Left ventricle myocardium inferior (tissue), 1 donor: ENCODE data around the gene CEACAM1. TPM values are rescaled to one million over a fixed set of nuclear protein-coding genes. Genes with fewer than 3 reads are reported as not detected.

Experiments
- DNase-seq: peaks from one replicate; pipeline ENCODE4 v3.0.0-alpha.2; 2020
- H3K27ac ChIP-seq: fragments of 200-600 bp; replicated peaks from 2 replicates; pipeline ENCODE4 v1.8.0; 2021
- H3K27me3 ChIP-seq: fragments of 200-600 bp; 2 replicates; pipeline ENCODE4 v1.8.0; 2021; ENCODE audit warnings: low read depth
- H3K36me3 ChIP-seq: fragments of 200-600 bp; 2 replicates; pipeline ENCODE4 v1.8.0; 2021
- H3K4me1 ChIP-seq: fragments of 200-600 bp; 2 replicates; pipeline ENCODE4 v1.8.0; 2021
- H3K4me3 ChIP-seq: fragments of 200-600 bp; 2 replicates; pipeline ENCODE4 v1.8.0; 2021; ENCODE audit warnings: mild to moderate bottlenecking, moderate library complexity
- H3K9me3 ChIP-seq: fragments of 200-600 bp; replicated peaks from 2 replicates; pipeline ENCODE4 v1.8.0; 2021
- intact Hi-C: fragments of 100-400 bp; cut with micrococcal nuclease; formaldehyde crosslinking; loops from one replicate; pipeline ENCODE4 v1.11.0; 2022
- total RNA-seq: library from RNA; stranded (reverse); fragmentation: NEBNext Ultra II Directional; extraction: Animal tissue kit (Norgen Biotek cat#: 25700); gene quantifications from one replicate; pipeline ENCODE4 v1.2.1, GENCODE V29; 2021
- TF ChIP-seq, protein P1 (sequence below): fragments of 200-600 bp; IDR thresholded peaks from 2 replicates; pipeline ENCODE4 v1.8.0; 2021; ENCODE audit warnings: antibody characterized with exemption, mild to moderate bottlenecking, borderline replicate concordance
- donor health status: DM: no; HTN: yes; CAD: no; lungs with severe emphysema.

CEACAM1 gene
- total RNA-seq, 1 donor from 2014 or later, result 3.4 TPM

DNA sequence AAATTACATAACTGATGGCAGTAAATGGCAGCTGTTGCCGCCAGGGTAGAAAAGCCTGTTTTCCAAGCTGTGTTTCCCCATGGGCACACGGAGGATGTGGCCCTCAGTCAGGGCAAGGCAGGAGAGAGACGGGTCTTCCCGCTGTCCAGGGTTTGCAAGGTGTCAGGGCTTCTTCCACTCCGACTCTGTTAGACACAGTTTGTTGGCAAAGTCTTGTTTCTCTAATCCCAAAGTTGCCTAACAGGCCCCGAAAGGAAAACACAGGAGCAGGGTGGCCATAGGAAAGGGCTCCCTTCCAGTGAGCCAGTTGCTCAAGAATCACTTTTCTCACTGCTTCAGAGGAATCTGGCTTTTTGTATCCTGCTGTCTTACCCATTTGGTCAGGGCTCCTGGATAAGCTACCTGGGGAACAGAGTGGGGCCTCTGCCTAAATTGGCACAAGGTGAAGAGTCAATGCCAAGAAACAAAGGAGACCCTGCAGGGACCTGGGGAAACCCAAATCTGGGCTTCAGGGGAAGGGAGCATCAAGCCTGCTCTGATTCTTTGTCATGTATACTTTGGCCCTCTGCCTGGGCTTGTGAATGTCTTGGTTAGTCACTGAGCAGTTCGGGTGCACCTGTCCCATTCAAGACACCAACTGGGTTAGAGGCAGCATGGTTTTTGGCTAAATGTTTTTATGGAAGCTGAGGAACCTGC lies 56.6 kb downstream of the CEACAM1 start:
- Histone ChIP-seq H3K9me3 (no peaks in the 10 kb centered on the region), H3K4me3 (no peak overlapping the region), H3K27ac (no peak overlapping the region), H3K36me3 (no peaks in the 10 kb centered on the region), H3K4me1 (peaks cover 8% of the 10 kb centered on the region), H3K27me3 (peaks cover 9% of the 10 kb centered on the region)
- DNase-seq, result no peak
- intact Hi-C loops, result no loop called here
- TF ChIP-seq, protein P1, sequence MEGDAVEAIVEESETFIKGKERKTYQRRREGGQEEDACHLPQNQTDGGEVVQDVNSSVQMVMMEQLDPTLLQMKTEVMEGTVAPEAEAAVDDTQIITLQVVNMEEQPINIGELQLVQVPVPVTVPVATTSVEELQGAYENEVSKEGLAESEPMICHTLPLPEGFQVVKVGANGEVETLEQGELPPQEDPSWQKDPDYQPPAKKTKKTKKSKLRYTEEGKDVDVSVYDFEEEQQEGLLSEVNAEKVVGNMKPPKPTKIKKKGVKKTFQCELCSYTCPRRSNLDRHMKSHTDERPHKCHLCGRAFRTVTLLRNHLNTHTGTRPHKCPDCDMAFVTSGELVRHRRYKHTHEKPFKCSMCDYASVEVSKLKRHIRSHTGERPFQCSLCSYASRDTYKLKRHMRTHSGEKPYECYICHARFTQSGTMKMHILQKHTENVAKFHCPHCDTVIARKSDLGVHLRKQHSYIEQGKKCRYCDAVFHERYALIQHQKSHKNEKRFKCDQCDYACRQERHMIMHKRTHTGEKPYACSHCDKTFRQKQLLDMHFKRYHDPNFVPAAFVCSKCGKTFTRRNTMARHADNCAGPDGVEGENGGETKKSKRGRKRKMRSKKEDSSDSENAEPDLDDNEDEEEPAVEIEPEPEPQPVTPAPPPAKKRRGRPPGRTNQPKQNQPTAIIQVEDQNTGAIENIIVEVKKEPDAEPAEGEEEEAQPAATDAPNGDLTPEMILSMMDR, result no peak

DNA sequence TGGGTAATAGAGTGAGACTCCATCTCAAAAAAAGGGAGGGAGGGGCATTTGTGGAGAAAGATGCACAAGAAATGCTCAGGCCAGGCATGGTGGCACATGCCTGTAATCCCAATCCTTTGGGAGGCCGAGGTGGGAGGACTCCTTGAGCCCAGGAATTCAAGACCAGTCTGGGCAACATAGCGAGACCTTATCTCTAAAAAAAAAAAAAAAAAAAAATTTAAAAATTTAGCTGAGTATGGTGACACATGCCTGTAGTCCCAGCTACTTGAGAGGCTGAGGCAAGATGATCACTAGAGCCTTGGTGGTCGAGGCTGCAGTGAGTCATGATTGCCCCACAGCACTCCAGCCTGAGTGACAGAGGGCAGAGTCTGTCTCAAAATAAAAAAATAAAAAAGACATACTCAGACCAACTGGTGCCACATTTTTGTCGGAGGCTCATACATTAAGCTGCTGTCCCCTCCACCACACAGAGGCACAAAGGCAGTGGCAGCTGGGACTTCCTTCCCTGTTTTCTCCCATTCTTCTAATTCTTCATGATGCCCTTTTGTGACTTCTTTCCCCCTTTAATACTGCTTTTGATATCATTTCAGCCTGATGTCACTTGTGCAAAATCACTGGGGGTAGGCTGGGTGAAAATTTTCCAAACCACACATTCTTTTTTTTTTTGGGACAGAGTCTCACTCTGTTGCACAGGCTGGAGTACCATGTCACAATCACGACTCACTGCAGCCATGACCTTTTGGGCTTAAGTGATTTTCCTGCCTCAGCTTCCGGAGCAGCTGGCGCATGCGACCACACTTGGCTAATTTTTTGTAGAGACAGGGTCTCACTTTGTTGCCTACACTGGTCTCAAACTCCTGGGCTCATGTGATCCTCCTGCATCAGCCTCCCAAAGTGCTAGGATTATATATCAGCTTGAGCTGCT lies 58.7 kb downstream of the CEACAM1 start:
- intact Hi-C loops, result no loop called here
- Histone ChIP-seq H3K36me3 (no peaks in the 10 kb centered on the region), H3K27ac (no peak overlapping the region), H3K4me1 (peaks cover 21% of the 10 kb centered on the region), H3K27me3 (peaks cover 9% of the 10 kb centered on the region), H3K4me3 (no peak overlapping the region), H3K9me3 (no peaks in the 10 kb centered on the region)
- TF ChIP-seq, protein P1, result no peak
- DNase-seq, result no peak

DNA sequence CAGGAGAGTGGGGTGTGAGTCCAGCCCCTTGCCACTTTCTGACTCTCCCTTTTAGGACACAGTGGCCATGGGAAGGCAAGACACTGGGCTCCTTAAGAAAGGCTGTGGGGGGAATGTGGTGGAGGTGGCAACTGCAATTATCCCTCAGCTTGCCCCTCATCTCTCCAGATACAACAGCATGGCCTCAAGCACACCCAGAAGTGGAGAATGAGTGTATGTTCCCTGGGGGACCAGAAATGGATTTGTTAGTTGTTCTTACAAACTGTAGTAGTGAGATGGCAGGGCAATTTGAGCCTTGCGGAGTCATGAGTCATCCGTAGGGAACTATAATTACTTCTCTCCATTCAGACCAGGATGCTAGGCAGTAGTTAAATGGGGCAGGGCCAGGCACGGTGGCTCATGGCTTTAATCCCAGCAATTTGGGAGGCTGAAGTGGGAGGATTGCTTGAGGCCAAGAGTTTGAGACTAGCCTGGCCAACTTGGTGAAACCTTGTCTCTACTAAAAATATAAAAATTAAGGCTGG lies 59.9 kb downstream of the CEACAM1 start:
- intact Hi-C loops, result no loop called here
- no peak for DNase-seq
- Histone ChIP-seq H3K9me3 (no peaks in the 10 kb centered on the region), H3K4me1 (peaks cover 21% of the 10 kb centered on the region), H3K27ac (no peak overlapping the region), H3K4me3 (no peak overlapping the region), H3K36me3 (no peaks in the 10 kb centered on the region), H3K27me3 (peaks cover 9% of the 10 kb centered on the region)
- TF ChIP-seq, protein P1, result no peak

DNA sequence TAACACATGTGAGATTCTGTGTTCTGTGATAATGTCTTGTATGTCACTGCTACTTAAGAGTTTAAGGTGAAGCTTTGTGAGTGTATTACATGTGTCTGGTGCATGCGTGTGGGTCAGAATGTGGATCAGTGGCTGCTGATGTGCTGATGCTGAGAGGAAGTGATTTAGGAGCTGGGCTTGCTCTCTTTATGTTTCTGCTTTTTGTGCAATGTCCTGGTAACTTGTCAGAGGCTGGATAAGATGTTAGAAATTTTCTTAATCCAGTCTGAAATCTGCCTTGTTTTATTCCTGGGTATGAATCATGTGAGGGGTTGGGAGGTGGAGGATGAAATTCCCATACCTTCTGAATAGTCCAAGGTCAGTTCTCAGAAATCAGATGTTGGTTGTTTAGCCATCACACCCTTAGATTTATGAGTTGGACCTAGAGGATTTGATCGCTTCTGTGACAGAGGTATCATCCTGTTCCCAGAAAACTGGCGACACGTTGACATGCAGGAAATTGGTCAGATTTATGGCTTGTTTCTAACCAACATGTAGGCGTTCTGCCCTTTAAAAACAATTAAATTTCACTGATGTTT lies 61.0 kb downstream of the CEACAM1 start:
- intact Hi-C loops, result no loop called here
- peak overlapping the region; percentile 78 for H3K27ac ChIP-seq
- peaks cover 21% of the 10 kb centered on the region for H3K4me1 ChIP-seq
- no peak overlapping the region for H3K4me3 ChIP-seq
- no peaks in the 10 kb centered on the region for H3K36me3 ChIP-seq
- TF ChIP-seq, protein P1, result no peak
- peaks cover 6% of the 10 kb centered on the region for H3K27me3 ChIP-seq
- DNase-seq, result no peak
- H3K9me3 ChIP-seq, result no peaks in the 10 kb centered on the region

DNA sequence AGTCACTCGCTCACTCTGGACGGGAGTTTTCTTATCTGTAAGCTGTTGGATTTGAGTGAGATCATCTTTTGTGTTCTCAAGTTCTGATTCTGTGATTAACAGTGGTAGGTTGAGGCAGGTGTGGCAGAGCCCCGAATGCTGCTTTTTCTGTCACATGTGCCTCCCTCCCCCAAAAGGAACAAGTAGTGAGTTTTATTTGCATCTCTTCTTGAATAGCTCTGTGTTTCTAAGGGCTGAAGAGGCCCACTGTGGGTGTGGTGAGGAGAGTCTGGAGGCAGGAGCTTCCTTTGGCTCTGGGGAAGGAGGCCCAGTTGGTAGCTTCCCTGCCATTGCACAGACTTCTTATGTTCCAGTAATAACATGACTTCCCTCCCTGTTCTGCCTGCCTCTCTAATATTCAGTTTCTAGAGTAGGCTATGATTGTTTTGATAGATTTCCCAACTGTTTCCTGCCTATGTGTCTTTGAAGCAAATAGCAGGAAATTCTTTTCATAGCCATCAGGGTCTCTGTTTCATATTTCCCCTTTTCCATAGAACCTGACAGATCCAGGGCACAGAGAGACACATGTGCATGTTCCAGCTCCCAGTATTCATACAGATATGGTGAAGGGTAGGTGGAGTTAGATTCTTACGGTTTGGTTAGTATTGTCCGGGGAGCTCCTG lies 61.6 kb downstream of the CEACAM1 start:
- TF ChIP-seq, protein P1, result no peak
- Histone ChIP-seq H3K4me1 (peaks cover 21% of the 10 kb centered on the region), H3K9me3 (no peaks in the 10 kb centered on the region), H3K36me3 (no peaks in the 10 kb centered on the region), H3K27me3 (peaks cover 3% of the 10 kb centered on the region), H3K27ac (peak overlapping the region; percentile 78), H3K4me3 (no peak overlapping the region)
- DNase-seq, result no peak
- intact Hi-C loops, result no loop called here
